NCI-H82 treated with DMSO at 0.1 percent for 48 hours (cell line): ENCODE results near the gene SLFNL1.

ENCODE experiments used
- DNase-seq: peaks from one replicate; lab custom pipeline; 2025; ENCODE audit not compliant: unreplicated experiment; lab: John Stamatoyannopoulos, UW

Gene SLFNL1

DNA sequence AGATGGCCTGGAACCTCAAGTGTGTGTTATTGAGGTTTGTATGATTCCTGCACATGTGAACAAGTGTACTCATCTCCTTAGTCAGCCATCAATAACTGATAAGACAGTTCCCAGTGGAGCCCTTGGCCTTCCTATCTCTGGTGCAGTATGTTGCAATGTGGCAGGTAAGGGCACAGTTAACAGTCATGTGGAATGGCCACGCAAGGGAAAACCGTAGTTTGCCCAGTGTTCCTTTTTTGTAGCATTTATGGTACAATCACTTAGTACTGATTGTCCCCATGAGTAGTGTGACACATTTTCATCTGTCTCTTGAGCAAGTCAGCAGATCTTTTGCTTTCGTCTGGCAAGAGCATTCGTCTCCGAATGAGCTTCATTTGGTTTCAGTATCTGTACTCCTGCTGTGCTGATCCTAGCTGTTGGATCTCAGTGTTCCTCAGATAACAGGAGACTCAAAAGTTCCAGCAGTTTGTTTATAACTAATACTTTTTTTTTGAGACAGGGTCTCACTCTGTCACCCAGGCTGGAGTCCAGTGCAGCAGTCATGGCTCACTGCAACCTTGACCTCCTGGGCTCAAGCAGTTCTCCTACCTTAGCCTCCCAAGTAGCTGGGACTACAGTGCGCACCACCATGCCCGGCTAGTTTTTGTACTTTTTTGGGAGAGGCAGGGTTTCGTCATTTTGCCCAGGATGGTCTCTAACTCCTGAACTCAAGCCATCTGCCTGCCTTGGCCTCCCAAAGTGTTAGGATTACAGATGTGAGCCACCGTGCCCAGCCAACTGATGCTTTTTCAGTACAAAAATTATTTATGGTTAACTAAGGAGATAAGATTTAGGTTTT is 33.9 kb downstream of the SLFNL1 start:
- no peak for DNase-seq

DNA sequence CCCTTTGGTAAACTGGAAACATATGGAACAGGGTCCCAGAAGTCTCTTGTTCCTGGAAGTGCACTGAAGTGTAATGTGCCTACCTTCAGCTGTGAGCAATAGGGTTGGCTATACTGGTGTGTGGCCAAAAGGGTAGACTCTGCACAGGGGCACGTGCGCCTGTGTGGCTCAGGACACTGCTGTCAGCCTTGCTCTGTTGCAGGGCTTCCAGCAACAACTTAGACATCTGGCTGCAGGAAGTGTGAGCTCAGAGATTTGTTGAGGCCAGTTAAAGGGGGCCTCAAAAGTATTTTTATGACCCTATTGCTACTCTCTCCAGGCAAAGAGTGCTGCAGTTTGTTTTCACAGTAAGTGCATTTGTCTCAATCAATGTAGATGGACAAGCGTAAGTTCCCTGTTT is 34.6 kb downstream of the SLFNL1 start:
- DNase-seq = no peak

DNA sequence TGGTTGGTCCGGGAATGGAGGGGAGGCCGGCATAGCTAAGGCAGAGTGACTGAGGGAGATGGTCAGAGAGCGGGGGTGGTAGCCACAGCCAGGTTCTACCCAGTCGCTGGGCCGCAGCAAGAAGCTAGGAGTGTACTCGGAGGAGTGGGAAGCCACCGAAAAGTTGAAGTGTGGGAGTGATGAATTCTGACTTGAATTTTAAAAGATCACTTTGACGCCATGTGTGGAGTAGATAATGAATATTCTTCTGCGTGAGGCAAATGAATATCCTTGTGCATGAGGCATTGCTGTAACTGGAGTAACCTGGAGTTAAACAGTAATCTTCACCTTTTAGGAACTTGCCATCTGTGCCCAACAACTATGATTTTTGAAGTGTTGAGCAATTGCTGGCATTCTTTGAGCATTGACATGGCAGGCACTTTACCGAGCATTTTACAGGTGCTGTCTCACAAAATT is 35.2 kb downstream of the SLFNL1 start:
- no peak for DNase-seq

DNA sequence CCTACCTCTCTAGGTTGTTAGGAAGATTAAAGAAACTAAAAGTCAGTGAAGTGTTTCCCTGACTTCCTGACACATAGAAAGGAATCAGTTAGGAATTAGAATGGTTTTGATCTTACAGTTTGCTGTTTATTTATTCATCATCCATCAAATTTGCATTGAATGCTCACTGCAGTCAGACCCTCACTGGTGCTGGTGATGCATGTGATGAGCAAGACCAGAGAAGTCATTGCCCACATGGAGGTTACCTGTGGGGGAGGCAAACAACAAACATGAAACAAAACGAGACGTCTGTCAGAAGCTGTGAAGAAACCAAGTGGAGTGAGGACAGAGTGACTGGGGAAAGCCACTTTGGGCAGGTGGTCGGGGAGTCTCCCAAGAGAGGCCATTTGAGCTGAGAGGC is 35.6 kb downstream of the SLFNL1 start:
- no peak for DNase-seq

DNA sequence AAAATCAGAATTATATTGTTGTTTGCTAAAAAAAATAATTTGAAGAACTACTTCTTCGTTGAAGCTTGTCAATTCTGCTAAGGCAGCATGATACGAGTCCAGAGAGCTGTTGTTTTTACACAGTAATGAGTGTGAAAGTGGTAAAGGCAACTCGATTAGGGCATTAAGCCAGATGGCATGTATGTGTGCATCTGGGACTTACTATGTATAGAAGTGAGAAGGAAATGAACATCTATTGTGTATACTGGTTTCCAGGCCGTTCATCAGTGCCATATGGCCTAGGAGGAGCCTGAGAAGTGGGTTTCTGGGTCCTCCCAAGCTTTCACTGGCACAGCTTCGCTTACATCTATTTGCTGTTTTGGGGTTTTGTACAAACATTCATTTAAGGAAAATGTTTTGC is 36.4 kb downstream of the SLFNL1 start:
- no peak for DNase-seq

DNA sequence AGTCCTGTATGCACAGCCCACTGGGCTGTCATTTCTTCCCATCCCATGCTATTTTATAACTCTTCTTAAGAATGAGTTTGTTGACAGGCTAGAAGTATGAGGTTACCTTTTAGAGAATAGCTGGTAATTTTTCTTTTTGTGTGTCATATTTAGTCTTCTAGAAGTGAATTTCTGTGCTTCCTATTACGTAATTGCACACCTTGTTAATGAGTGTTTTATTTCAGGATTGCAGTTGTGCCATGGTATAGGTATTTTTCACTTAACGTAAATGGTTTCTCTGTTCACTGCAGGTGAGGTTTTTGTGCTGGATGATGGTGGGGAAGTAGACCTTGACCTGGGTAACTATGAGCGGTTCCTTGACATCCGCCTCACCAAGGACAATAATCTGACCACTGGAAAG is 37.0 kb downstream of the SLFNL1 start:
- no peak for DNase-seq

DNA sequence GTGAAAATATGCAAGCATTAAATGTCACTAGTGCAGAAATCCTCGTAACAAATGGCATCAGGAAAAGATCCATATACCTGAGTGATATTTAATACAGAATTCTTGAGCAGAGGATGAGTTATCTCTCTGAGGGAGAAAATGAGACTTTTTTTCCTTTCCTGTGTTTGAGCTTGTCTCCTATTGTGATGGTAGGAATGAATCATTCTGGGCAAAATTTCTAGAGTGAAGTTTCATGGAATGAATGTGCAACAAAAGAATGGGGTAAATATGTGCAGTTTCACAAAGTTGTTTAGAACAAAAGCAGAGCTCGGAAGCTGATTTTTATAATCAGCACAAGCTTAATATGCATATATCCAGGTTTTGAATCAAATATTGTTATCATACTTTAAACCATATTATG is 37.5 kb downstream of the SLFNL1 start:
- no peak for DNase-seq

DNA sequence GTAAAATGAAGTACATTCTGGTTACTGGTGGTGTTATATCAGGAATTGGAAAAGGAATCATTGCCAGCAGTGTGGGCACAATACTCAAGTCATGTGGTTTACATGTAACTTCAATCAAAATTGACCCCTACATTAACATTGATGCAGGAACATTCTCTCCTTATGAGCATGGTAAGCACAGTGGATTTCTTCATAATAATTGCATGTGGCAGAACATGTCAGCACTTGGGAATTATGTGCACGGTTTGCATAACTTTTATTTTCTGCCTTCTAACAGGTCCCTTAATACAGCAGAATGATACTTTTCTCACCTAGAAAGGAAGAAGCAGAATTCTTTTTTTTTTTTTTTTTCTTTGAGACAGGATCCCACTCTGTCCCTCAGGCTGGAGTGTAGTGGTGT is 38.2 kb downstream of the SLFNL1 start:
- DNase-seq = no peak

DNA sequence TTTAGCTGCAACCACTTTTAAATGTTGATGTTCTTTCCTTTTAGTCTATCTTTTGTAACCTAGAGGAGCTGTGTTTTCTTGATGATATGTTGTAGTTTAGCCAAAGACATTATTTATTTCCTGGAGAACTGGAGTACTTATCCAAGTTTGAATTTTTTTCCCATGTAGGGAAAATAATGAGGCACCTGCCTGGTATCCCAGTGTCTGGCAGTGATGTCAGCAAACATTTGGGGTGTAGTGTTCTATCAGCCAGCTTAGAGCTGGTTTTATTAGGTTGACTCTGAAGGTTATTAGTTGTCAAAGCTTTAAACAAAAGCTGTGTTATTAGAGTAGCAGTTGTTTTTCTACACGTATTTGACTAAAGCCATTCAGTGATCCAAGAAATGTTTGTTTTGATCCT is 38.8 kb downstream of the SLFNL1 start:
- no peak for DNase-seq

DNA sequence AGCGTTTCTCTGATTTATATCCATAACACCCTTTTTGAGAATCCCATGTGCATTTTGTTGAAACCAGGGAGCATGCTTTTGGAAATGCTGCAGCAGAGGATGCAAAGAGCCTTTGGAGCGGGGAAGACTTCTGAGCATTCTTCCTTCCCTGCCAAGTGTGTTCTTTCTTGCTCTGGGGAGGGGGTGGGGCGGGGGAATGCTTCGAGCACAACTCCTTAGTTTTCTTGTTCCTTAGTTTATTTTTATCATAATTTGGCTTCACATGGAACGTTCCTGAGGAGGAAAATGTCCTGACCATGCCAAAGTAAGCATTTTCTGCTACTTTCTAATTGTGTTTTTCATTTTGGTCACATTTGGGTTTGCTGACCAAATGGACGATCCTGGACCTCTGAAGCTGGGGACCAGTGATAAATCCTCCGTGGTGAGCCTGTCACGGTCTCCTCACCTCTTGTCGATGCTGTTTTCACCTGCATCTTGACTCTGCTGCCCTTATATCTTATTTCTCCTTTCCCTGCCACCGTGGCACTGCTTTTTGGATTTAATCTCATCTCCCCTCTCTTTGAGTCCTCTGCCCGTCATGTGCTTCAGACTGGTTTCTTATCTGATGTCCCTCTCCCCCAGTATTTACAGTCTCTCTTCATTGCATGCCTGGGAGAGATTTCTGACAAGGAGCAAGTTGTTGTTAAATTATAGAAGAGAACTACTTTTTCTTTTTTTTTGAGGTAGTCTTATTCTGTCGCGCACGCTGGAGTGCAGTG is 39.7 kb downstream of the SLFNL1 start:
- DNase-seq = no peak

DNA sequence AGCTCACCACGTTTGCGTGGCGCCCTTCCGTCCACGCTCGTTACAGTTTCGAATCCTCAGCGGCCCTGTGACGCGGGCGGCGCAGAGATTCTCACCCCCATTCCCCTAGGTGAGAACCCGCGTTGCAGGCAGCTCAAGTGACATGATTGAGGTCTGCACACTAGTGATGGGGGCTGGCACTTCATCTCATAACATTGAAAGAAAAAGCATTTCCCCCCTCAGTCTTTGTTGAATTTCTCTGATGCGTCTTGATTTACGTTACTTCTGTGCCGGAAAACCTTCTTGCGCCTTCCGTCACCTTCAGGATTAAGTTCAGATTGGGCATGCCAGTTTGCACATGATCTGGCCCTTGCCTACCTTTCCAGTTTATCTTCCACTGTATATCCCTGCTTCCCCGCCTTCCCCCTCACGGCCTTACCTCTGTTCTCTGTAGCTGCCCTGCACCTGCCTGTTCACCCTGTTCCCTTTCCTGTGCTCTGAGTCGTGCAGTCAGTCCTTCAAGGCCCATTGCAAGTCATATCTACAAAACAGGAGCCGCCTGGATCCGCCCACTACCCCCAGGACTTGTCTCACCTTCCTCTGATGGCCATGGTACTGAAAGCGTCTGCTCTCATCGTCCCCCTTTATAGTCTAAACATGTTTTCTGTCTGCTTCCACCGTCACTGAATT is 40.9 kb downstream of the SLFNL1 start:
- peak; percentile 25 for DNase-seq

DNA sequence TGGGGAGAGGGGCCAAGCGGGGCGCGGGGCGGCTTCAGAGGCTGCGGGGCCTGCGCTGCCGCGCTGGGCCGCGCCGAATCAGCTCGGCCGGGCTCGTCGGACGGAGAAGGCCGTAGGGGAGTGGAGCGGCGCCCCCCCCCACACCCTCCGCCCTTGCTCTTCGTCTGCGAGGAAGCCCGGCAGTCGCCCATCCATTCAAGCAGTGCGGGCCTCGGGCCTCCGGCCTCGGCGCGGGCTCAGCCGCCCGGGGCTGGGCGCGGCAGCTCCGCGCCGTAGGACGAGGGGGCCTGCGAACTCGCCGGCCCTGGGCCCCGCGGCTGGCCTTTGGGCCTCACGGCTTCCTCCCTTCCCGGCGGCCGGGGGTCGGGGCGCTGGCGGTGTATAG is 41.5 kb downstream of the SLFNL1 start:
- no peak for DNase-seq

DNA sequence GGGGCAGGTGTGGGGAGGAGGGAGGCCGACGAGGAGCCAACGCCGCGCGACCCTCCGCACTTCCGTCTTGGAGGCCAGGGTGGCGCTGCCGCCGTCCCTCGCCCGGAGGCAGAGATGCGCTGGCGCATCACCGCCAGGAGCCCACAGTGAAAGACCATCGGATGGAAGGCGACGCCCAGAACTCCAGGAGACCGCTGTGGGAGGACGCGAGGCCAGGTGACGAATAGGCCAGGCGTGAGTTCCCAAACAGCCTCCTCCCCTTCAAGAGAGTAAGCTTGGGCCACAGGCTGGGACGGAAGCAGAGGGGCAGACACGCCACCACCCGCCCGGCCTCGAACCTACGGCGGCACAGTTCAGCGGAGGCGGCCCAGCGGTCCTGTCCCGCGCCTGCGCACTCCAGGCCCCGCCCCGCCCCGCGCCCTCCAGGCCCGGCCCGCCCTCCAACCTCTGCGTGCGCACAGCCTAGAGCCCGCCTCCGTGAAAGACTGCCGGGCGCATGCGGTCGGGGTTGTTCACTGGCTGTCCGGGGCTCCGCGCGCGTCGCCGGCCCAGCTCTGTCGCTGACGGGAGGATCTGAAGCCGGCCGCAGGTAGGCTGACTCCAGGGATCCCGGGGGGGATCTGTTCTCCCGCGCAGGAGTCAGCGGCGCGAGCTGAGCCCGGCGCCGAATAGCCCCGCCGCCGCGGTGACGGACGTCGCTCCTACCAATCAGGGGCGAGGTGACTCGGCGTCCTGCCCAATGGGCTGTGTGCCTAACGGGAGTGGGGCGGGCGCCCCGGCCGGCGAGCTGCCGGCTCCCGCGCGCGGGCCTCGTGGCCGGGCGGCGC is 42.1 kb downstream of the SLFNL1 start, which contains the start of gene CTPS1:
Gene CTPS1 (plus strand): TSS at position 456 of the 827 bp plus-strand sequence. CDS start 3,595 bp downstream, outside the sequence.
- DNase-seq = peak; percentile 77

DNA sequence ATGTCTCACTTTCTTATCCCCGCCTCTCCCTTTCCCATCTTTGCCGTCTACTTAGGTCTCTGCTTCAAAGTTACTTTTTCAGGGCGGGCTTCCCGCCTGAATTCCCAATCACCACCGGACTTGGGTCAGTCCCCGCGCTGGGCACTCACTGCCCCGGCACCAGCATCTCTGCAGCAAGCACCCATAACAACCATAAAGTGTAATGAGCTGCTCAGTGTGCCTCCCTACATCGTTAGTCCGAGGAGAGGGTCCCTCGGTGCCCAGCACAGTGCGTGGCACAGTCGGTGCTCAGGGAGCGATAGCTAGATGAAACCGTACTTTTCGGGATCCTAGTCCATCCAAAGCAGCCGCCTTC is 42.7 kb downstream of the SLFNL1 start:
- no peak for DNase-seq

DNA sequence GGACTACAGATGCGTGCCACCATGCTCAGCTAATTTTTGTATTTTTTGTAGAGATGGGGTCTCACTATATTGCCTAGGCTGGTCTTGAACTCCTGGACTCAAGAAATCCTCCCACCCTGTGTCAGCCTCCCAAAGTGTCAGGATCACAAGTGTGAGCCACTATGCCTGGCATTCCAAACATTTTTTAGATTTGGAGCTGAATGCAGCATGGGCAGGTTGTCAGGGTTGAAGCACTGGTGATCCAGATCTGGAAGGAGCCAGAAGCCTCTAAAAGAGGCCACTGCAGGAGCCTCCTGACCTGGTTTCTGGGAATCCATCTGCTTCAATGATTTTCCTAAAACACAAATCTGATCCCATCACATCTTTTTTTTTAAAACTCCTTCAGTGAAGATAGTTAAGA is 43.8 kb downstream of the SLFNL1 start:
- DNase-seq = no peak

DNA sequence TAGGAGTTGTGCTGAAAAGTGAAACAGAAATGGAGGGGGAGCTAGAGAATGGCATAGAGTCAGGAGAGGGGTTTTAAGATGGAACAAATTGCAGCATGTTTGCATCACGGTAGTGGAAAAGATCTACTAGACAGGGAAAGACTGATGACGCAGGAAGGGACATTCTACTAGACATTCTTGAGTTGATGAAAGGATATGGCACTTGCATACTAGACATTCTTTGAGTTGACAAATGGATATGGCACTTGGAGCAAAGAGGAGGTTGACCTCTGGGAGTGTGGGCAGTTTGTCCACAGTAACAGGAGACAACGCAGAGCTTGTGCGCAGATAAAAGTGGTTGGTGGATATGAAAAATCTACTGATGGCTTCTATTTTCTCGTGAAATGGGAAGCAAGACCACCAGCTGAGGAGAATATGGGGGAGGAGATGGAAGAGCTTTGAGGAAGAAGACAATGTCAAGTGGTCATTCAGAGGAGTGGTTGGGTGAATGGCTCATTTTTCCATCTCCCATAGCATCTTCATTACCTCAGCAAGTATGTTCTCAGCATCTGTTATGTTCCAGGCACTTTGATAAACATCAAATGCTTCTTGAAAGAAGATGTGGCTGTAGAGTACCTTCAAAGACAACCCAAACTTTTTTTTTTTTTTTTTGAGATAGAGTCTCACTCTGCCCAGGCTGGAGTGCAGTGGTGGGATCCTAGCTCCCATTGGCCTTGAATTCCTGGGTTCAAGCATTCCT is 44.4 kb downstream of the SLFNL1 start:
- no peak for DNase-seq

DNA sequence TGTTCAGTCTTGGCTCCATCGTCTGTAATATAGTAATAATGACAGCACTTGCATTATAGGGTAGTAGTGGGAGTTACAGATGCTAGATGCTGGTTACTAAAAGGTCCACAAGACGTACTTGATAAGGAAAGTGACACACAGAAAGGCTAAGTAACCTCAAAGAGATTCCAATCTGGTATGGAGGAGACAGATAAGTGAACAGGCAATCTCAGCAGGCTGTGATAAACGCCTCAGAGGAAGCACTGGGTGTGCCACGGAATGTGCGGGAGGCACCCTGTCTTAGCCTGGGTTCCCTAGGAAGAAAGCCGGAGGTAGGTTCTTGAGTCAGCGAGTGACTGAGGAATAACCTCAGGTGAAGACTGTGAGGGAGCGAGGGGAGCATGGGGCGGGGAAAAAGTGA is 46.6 kb downstream of the SLFNL1 start:
- no peak for DNase-seq

DNA sequence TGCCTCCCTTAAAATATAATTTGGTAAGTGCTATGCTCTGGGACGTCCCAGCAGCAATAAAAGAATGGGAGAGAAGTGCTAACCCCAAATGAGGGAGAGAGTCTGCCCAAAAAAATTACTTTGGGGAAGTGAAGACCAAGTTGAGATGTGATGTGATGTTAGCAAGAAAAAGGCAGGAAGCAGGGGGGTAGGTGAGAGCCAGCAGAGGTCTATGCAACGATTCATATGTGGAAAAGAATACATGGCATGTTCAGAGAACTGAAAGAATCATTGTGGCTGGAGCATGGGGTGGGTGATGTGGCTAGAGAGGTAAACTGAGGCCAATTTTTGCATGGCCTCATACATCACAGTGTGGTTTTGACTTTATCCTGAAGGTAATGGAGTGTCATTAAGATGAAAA is 47.6 kb downstream of the SLFNL1 start:
- DNase-seq = no peak

DNA sequence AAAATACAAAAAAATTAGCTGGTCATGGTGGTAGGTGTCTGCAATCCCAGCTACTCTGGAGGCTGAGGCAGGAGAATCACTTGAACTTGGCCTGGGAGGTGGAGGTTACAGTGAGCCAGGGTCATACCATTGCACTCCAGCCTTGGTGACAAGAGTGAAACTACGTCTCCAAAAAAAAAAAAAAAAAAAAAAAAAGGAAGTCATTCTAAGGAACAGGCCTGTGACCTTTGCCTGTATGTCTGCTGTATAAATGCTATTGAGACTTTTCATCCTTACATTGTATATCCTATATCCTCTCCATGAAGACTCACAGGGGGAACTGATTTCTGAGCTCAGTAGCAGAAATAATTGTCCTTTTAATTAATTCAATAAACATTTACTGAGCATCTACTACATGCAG is 49.6 kb downstream of the SLFNL1 start:
- DNase-seq = no peak

DNA sequence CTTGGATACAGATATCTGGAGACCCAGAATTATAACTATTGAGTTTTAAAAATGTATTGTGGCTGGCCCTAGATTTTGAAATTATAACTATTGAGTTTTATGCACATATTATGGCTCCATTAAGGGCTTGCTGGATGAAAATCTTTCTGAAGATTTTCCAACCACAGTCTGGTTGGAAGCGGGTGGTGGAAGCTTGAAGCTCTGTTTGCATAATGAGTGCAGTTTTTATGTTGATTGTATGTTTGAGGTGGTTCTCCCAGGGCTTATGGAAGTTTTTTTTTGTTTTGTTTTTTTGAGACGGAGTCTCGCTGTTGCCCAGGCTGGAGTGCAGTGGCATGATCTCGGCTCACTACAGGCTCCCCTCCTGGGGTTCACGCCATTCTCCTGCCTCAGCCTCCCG is 52.1 kb downstream of the SLFNL1 start:
- no peak for DNase-seq
